K562 (cell line): ENCODE results near the gene TFPI. TPM values are rescaled to one million over a fixed set of nuclear protein-coding genes. Genes with fewer than 3 reads are reported as not detected.

ENCODE experiments used
- ATF3 ChIP-seq, 2 experiments: fragments of 450-650 bp in 1 of 2; sonication (generic) in 1 of 2; formaldehyde crosslinking in 1 of 2; IDR thresholded peaks in 1 of 2; conservative IDR thresholded peaks in 1 of 2; 2 replicates each; pipeline versions ENCODE4 v1.6.1 to v1.8.1; 2016 to 2023; ENCODE audit warnings: mild to moderate bottlenecking in 2 of 2, moderate library complexity in 2 of 2, inconsistent platforms in 1 of 2, missing genetic modification reagents in 1 of 2
- E2F1 ChIP-seq: sonication (generic); formaldehyde crosslinking; IDR thresholded peaks from 2 replicates; pipeline ENCODE4 v1.8.1; 2023; ENCODE audit warnings: mild to moderate bottlenecking, missing genetic modification reagents, moderate library complexity
- ELK1 ChIP-seq: sonication (generic); formaldehyde crosslinking; IDR thresholded peaks from 2 replicates; pipeline ENCODE4 v1.8.1; 2022; ENCODE audit warnings: missing genetic modification reagents
- GTF3C2 ChIP-seq: IDR thresholded peaks from 3 replicates; pipeline ENCODE4 v1.6.1; 2011; ENCODE audit warnings: borderline replicate concordance, mild to moderate bottlenecking, moderate library complexity; ENCODE audit not compliant: insufficient read length; ENCODE audit errors: extremely low read depth
- HES1 ChIP-seq: fragments of 450-650 bp; IDR thresholded peaks from 2 replicates; pipeline ENCODE4 v1.6.1; 2016; ENCODE audit warnings: low read depth, mild to moderate bottlenecking, moderate library complexity
- ILK ChIP-seq: fragments of 450-650 bp; IDR thresholded peaks from 2 replicates; pipeline ENCODE4 v1.6.1; 2016; ENCODE audit warnings: missing genetic modification characterization, low read depth, mild to moderate bottlenecking, missing compliant biosample characterization, moderate library complexity, borderline replicate concordance
- KLF16 ChIP-seq: IDR thresholded peaks from 2 replicates; pipeline ENCODE4 v1.6.1; 2016; ENCODE audit warnings: antibody characterized with exemption
- MAFF ChIP-seq: IDR thresholded peaks from 2 replicates; pipeline ENCODE4 v1.6.1; 2012; ENCODE audit warnings: low read length, improper control_type of control experiment
- MITF ChIP-seq: IDR thresholded peaks from 2 replicates; pipeline ENCODE4 v1.6.1; 2014; ENCODE audit warnings: antibody characterized with exemption
- NCOR1 ChIP-seq: fragments of 450-650 bp; IDR thresholded peaks from 2 replicates; pipeline ENCODE4 v1.6.1; 2016; ENCODE audit warnings: mild to moderate bottlenecking, moderate library complexity
- NR1H2 ChIP-seq: sonication (generic); formaldehyde crosslinking; IDR thresholded peaks from 2 replicates; pipeline ENCODE4 v1.4.0; 2020; ENCODE audit warnings: mild to moderate bottlenecking, missing genetic modification reagents
- PCBP1 ChIP-seq: fragments of 200-400 bp; formaldehyde crosslinking; IDR thresholded peaks from 2 replicates; pipeline ENCODE4 v1.6.1; 2018; ENCODE audit warnings: mild to moderate bottlenecking, low read depth, low read length; ENCODE audit not compliant: poor library complexity, severe bottlenecking
- PRPF4 ChIP-seq: fragments of 200-400 bp; formaldehyde crosslinking; IDR thresholded peaks from one replicate; pipeline ENCODE4 v1.6.1; 2017; ENCODE audit warnings: low read length, low read depth, mild to moderate bottlenecking; ENCODE audit not compliant: insufficient read depth, poor library complexity, severe bottlenecking
- SAFB ChIP-seq: fragments of 200-400 bp; formaldehyde crosslinking; IDR thresholded peaks from 2 replicates; pipeline ENCODE4 v1.6.1; 2017; ENCODE audit warnings: low read depth, low read length, borderline replicate concordance
- ZNF3 ChIP-seq: fragments of 250-450 bp; sonication (Bioruptor Pico); IDR thresholded peaks from 2 replicates; pipeline ENCODE4 v1.5.0; 2021; ENCODE audit warnings: mild to moderate bottlenecking, moderate library complexity
- ZNF589 ChIP-seq: fragments of 200-800 bp; sonication (Bioruptor generic); IDR thresholded peaks from 2 replicates; pipeline ENCODE4 v1.6.1; 2016; ENCODE audit warnings: low read depth, missing genetic modification characterization, missing compliant biosample characterization
- polyA plus RNA-seq, 8 experiments: library from polyadenylated mRNA; depleted of rRNA in 4 of 8; stranded (reverse) in 5 of 8; unstranded in 3 of 8; fragments of >200 nt; fragmentation: Nextera tagmentation in 2 of 8; fragmentation: Illumina TruSeq in 1 of 8; extraction: Ambion mirVana in 2 of 8; extraction: Trizol in 1 of 8; gene quantifications; 2 replicates each; pipeline versions ENCODE4 v1.2.1 to v1.2.3, GENCODE V29; 2011 to 2014; ENCODE audit warnings: inconsistent platforms in 1 of 8, missing spikeins in 1 of 8
- total RNA-seq, 7 experiments: library from RNA; depleted of rRNA in 6 of 7; stranded (reverse); fragments of >200 nt in 6 of 7; fragmentation: Illumina TruSeq in 2 of 7; extraction: Trizol in 2 of 7; gene quantifications; 2 replicates each; pipeline versions ENCODE4 v1.2.1 to v1.2.3, GENCODE V29; 2011 to 2021; ENCODE audit warnings: low replicate concordance in 1 of 7

TFPI gene
- total and polyA plus RNA-seq, 9 of the 15 experiments (the other 6 are each of a cell fraction or from before 2014, with no cell fraction given): 53.5 to 219 (median 100) TPM

GRCh38 chr2:187552828-187553681 lies 1.2 kb downstream of the TFPI start (continued):
- TF ChIP-seq PCBP1 (no peak), NCOR1 (peak; percentile 42; the same call in 1 of the 2 replicates), KLF16 (no peak), ILK (no peak), GTF3C2 (no peak), ZNF589 (CRISPR knock-in tag) (no peak; the same call in 1 of the 2 replicates), MAFF (peak; percentile 49; the same call in 1 of the 2 replicates), PRPF4 (no peak), HES1 (no peak), NR1H2 (no peak), SAFB (no peak), ELK1 (CRISPR knock-in tag) (no peak), ZNF3 (CRISPR knock-in tag) (no peak), MITF (no peak), ATF3 (IDR thresholded peaks at IDR 0.05) (peak; percentile 87), ATF3 (CRISPR knock-in tag; conservative IDR thresholded peaks at IDR 0.05) (no peak; the same call in 1 of the 2 replicates), E2F1 (CRISPR knock-in tag) (no peak)
